Right lobe of liver (tissue), 6 donors: ENCODE data around the gene DIRAS1. TPM values are rescaled to one million over a fixed set of nuclear protein-coding genes. Genes with fewer than 3 reads are reported as not detected.

Source experiments
- ATAC-seq, 4 donors: fragments of 200-7000 bp; cut with Tn5 transposase; one replicate each; pipeline ENCODE4 v1.9.1; 2020; ENCODE audit warnings: mild to moderate bottlenecking in 4 of 4, moderate library complexity in 4 of 4
- DNase-seq, 3 donors: peaks; one replicate each; pipeline ENCODE4 v3.0.0-alpha.2; 2020
- H3K27ac ChIP-seq, 3 donors: fragments of 200-600 bp; one replicate each; pipeline ENCODE4 v1.8.0; 2022
- H3K27me3 ChIP-seq, 2 donors: fragments of 200-600 bp; one replicate each; pipeline ENCODE4 v1.8.0; 2022
- H3K36me3 ChIP-seq, 4 donors: fragments of 200-600 bp; sonication (generic) in 1 of 4; one replicate each; pipeline versions ENCODE4 v1.5.1 to v1.8.0; 2017 to 2022; ENCODE audit warnings: control low read depth in 1 of 4
- H3K4me1 ChIP-seq, 4 donors: fragments of 200-600 bp; sonication (generic) in 1 of 4; one replicate each; pipeline versions ENCODE4 v1.5.1 to v1.8.0; 2017 to 2022; ENCODE audit warnings: control low read depth in 1 of 4
- H3K4me3 ChIP-seq, 3 donors: fragments of 200-600 bp; one replicate each; pipeline ENCODE4 v1.8.0; 2022
- H3K9me3 ChIP-seq, 4 donors: fragments of 200-600 bp; sonication (generic) in 1 of 4; one replicate each; pipeline versions ENCODE4 v1.5.1 to v1.8.0; 2017 to 2022; ENCODE audit warnings: control low read depth in 1 of 4
- POLR2A ChIP-seq: fragments of 450-650 bp; IDR thresholded peaks from one replicate; pipeline ENCODE4 v1.6.1; 2017; ENCODE audit warnings: antibody characterized with exemption, mild to moderate bottlenecking
- WGBS: methylation state at CpG from one replicate; pipeline ENCODE4 v1.1.6; 2018; ENCODE audit warnings: low coverage, low lambda C conversion rate; ENCODE audit not compliant: insufficient coverage; ENCODE audit errors: missing lambda C conversion rate; 5-methylcytosine and 5-hydroxymethylcytosine counted together
- intact Hi-C, 2 donors: fragments of 100-400 bp; cut with DNase I; formaldehyde crosslinking; loops; one replicate each; pipeline versions ENCODE4 v1.11.2 to v1.14.1; 2022
- total RNA-seq, 6 experiments: library from RNA; depleted of rRNA in 2 of 6; stranded (reverse); fragments of >200 nt in 2 of 6; fragmentation: NEBNext Ultra II Directional in 3 of 6; extraction: Animal tissue kit (Norgen Biotek cat#: 25700) in 3 of 6; gene quantifications; one replicate each; pipeline versions ENCODE4 v1.1.0 to v1.2.4, GENCODE V29; 2016 to 2023
- TF ChIP-seq, protein P1 (sequence below), 4 donors: fragments of 200-600 bp in 3 of 4; fragments of 450-650 bp in 1 of 4; IDR thresholded peaks; one replicate each; pipeline versions ENCODE4 v1.5.1 to v1.8.0; 2016 to 2022; ENCODE audit warnings: antibody characterized with exemption in 4 of 4, mild to moderate bottlenecking in 2 of 4
- donor health status: DM: no; HTN: yes; CAD: no.
- donor health status: DM: no; HTN: no; CAD: no.
- donor health status: DM: no; HTN: no; CAD: no.
- donor health status: DM: no; HTN: yes; CAD: no.
- donor health status: DM: no; HTN: yes; CAD: no.

DIRAS1 gene
- total RNA-seq, 6 experiments from 2014 or later = 0.19 to 1.6 TPM; not detected in 4

DNA sequence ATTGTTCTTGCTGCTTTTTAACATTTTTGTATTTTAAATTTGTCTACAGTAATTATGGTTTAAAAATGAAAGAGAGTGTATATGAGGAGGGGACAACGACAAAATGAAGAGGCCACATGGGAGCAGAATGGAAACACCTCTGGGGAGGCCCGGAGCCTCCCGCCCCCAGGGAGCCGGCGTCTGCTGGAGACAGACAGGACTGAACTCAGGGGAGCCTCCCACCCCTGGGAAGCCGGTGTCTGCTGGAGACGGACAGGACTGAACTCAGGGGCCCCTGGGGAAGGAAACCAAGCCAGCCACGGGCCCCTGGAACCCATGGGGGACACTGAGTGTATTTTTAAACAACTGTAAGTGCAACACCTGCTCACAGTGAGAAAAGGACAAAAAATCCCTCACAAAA is 35.3 kb upstream of the DIRAS1 start:
- Histone ChIP-seq H3K4me3 (no peak overlapping the region), H3K27me3 (no peaks in the 10 kb centered on the region), H3K9me3 (no peaks in the 10 kb centered on the region), H3K4me1 (no peaks in the 10 kb centered on the region), H3K36me3 (peaks cover 0 to 18% (median under 1%) of the 10 kb centered on the region in 4 donors), H3K27ac (no peak overlapping the region)
- intact Hi-C loops = loop anchor here in 1 of 2 donors (10.0 kb wide), 1 partner anchor 112 kb away; no protein-coding TSS in a partner anchor
- ATAC-seq (no peak), DNase-seq (no peak)
- 89% methylated on average over 5 of the region's 8 CpGs for WGBS
- TF ChIP-seq POLR2A = no peak
- TF ChIP-seq, protein P1, sequence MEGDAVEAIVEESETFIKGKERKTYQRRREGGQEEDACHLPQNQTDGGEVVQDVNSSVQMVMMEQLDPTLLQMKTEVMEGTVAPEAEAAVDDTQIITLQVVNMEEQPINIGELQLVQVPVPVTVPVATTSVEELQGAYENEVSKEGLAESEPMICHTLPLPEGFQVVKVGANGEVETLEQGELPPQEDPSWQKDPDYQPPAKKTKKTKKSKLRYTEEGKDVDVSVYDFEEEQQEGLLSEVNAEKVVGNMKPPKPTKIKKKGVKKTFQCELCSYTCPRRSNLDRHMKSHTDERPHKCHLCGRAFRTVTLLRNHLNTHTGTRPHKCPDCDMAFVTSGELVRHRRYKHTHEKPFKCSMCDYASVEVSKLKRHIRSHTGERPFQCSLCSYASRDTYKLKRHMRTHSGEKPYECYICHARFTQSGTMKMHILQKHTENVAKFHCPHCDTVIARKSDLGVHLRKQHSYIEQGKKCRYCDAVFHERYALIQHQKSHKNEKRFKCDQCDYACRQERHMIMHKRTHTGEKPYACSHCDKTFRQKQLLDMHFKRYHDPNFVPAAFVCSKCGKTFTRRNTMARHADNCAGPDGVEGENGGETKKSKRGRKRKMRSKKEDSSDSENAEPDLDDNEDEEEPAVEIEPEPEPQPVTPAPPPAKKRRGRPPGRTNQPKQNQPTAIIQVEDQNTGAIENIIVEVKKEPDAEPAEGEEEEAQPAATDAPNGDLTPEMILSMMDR (IDR thresholded peaks at IDR 0.05) = no peak

DNA sequence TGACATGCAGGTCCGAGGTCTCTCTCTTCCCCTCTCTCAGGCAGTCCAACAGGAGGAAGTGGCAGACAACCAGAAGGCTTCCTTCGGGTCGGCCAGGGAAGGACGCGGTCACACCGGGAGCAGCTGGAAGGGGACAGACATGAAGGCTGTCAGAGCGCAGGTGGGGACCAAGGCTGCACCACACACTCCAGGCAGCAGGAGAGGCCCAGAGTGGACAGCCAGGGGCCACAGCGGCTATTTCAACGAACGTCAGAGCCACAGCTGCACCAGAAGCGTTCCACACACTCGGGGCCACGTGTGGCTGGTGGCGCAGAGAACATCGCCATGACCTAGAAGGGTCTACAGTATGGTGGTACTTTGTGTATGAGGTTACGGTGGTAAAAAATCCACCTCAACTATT is 34.6 kb upstream of the DIRAS1 start:
- WGBS = 91% methylated on average over 8 of the region's 16 CpGs
- Histone ChIP-seq H3K4me1 (no peaks in the 10 kb centered on the region), H3K9me3 (no peaks in the 10 kb centered on the region), H3K36me3 (peaks cover 0 to 18% (median under 1%) of the 10 kb centered on the region in 4 donors), H3K4me3 (no peak overlapping the region), H3K27ac (no peak overlapping the region), H3K27me3 (no peaks in the 10 kb centered on the region)
- intact Hi-C loops = loop anchor here in 1 of 2 donors (10.0 kb wide), 1 partner anchor 111 kb away; no protein-coding TSS in a partner anchor
- DNase-seq (no peak), ATAC-seq (no peak)
- TF ChIP-seq, protein P1 (IDR thresholded peaks at IDR 0.05) = no peak
- TF ChIP-seq POLR2A = no peak

DNA sequence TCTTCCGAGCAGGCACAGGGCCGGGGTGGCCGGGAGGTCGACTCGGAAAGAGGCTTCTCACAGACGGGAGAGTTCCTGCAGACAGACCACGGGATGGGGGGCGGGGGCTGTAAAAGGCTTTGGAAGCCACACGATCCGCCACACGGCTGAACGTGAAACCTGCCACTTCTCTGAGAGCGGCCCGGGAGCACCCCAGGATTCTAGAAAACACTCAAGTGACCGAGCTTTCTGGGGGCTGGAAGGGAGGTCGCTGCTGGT is 34.2 kb upstream of the DIRAS1 start:
- TF ChIP-seq, protein P1 (IDR thresholded peaks at IDR 0.05) = no peak
- TF ChIP-seq POLR2A = no peak
- no CpG with 5 or more reads among the region's 16 CpGs for WGBS

DNA sequence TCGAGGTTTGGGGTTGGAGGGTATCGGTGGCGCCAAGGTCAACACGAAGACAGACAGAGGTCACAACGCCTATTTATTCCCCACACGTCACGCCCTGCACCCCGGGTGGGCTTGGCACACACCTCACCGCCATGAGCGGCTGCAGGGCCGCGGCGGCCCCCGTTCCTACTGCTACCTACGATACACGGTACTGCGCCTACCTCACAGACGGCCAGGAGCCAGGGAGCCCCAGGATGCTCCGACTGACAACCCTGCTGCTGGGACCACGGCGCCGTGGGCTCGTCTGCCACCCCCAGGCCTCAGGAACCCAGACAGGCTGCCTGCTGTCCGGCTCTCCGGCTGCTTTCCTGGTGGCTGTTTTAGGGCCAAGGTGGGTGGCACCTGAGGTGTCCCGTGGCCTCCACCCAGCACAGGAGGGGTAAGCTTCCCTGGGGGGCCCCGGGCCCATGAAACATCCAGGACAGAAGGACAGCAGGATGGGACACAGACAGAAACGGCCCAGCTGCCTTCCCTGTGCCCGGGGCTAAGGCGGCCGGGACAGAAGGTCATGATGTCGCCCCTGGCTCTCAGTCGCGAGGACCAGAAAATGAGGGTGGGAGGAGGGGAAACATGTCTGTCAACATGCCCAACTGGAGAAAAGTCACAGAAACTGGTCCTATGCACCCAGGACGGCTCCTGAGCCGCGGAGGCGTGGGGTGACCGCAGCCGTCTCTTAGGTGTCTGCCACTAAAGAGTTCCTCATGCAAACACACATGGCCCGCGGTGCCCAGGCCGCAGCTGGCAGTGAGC is 33.7 kb upstream of the DIRAS1 start:
- no peak for DNase-seq
- Histone ChIP-seq H3K9me3 (no peaks in the 10 kb centered on the region), H3K27me3 (no peaks in the 10 kb centered on the region), H3K4me3 (no peak overlapping the region), H3K27ac (no peak overlapping the region), H3K4me1 (no peaks in the 10 kb centered on the region), H3K36me3 (peaks cover 0 to 18% (median under 1%) of the 10 kb centered on the region in 4 donors)
- 72% methylated on average over 10 of the region's 43 CpGs for WGBS
- ATAC-seq = no peak
- TF ChIP-seq, protein P1 (IDR thresholded peaks at IDR 0.05) = no peak
- TF ChIP-seq POLR2A = no peak
- intact Hi-C loops = loop anchor here in 1 of 2 donors (10.0 kb wide), 1 partner anchor 110 kb away; no protein-coding TSS in a partner anchor

More for the DNA sequence above, 34.2 kb upstream of the DIRAS1 start:
- H3K27me3 ChIP-seq = no peaks in the 10 kb centered on the region
- no peak overlapping the region for H3K4me3 ChIP-seq
- DNase-seq (no peak), ATAC-seq (no peak)
- intact Hi-C loops = loop anchor here in 1 of 2 donors (10.0 kb wide), 1 partner anchor 111 kb away; no protein-coding TSS in a partner anchor
- peaks cover 0 to 18% (median under 1%) of the 10 kb centered on the region in 4 donors for H3K36me3 ChIP-seq
- no peaks in the 10 kb centered on the region for H3K9me3 ChIP-seq
- no peak overlapping the region for H3K27ac ChIP-seq
- H3K4me1 ChIP-seq = no peaks in the 10 kb centered on the region
